Gastrocnemius medialis (tissue), 4 donors: ENCODE data around the gene PIP4K2A. TPM values are rescaled to one million over a fixed set of nuclear protein-coding genes. Genes with fewer than 3 reads are reported as not detected.

ENCODE experiments used
- ATAC-seq, 2 donors: fragments of 150-250 bp; one replicate each; pipeline ENCODE4 v1.9.1; 2016
- DNase-seq, 2 donors: peaks; one replicate each; pipeline ENCODE4 v3.0.0-alpha.2; 2019
- H3K27ac ChIP-seq, 4 donors: fragments of 200-600 bp; sonication (generic); 1 replicate in 1 of 4; 2 replicates in 3 of 4; pipeline ENCODE4 v1.5.1; 2016 to 2018; ENCODE audit warnings: mild to moderate bottlenecking in 2 of 4, moderate library complexity in 1 of 4
- H3K27me3 ChIP-seq, 3 donors: fragments of 200-600 bp; sonication (generic) in 2 of 3; 1 replicate in 1 of 3; 2 replicates in 2 of 3; pipeline versions ENCODE4 v1.5.1 to v1.6.0; 2016 to 2019; ENCODE audit warnings: mild to moderate bottlenecking in 1 of 3, moderate library complexity in 1 of 3
- H3K36me3 ChIP-seq, 2 donors: fragments of 200-600 bp; sonication (generic) in 1 of 2; one replicate each; pipeline ENCODE4 v1.5.1; 2017 to 2018
- H3K4me1 ChIP-seq, 2 donors: fragments of 200-600 bp; sonication (generic) in 1 of 2; one replicate each; pipeline ENCODE4 v1.5.1; 2016 to 2017; ENCODE audit warnings: mild to moderate bottlenecking in 2 of 2
- H3K4me3 ChIP-seq, 4 donors: fragments of 200-600 bp; sonication (generic) in 3 of 4; 1 replicate in 1 of 4; 2 replicates in 3 of 4; pipeline ENCODE4 v1.5.1; 2016 to 2019; ENCODE audit warnings: mild to moderate bottlenecking in 2 of 4
- H3K9me3 ChIP-seq, 3 donors: fragments of 200-600 bp; sonication (generic) in 2 of 3; 1 replicate in 1 of 3; 2 replicates in 2 of 3; pipeline ENCODE4 v1.5.1; 2016 to 2019
- POLR2A ChIP-seq, 2 donors: fragments of 450-650 bp; IDR thresholded peaks; one replicate each; pipeline ENCODE4 v1.6.1; 2017; ENCODE audit warnings: antibody characterized with exemption in 2 of 2, mild to moderate bottlenecking in 2 of 2, moderate library complexity in 2 of 2
- in situ Hi-C, 4 donors: fragments of 200-750 bp; cut with MboI; loops; one replicate each; pipeline versions ENCODE4 v1.15.0 to v1.8.0; 2017; ENCODE audit warnings: low sequenced_read_pairs in 4 of 4
- intact Hi-C: fragments of 100-400 bp; cut with DNase I; formaldehyde crosslinking; loops from one replicate; pipeline ENCODE4 v1.15.1; 2023; ENCODE audit warnings: low total_unique reads
- total RNA-seq, 4 donors: library from RNA; depleted of rRNA; stranded (reverse); fragments of >200 nt; gene quantifications; one replicate each; pipeline versions ENCODE4 v1.1.0 to v1.2.3, GENCODE V29; 2016
- TF ChIP-seq, protein P1 (sequence below), 5 experiments: fragments of 450-650 bp in 3 of 5; fragments of 200-600 bp in 2 of 5; sonication (generic) in 2 of 5; IDR thresholded peaks in 4 of 5; conservative IDR thresholded peaks in 1 of 5; 1 replicate in 4 of 5; 2 replicates in 1 of 5; pipeline ENCODE4 v1.5.1; 2016 to 2019; ENCODE audit warnings: antibody characterized with exemption in 5 of 5, mild to moderate bottlenecking in 3 of 5, moderate library complexity in 3 of 5

The PIP4K2A gene
- total RNA-seq, 4 donors from 2014 or later = 3.9 to 7.5 (median 4.7) TPM

DNA sequence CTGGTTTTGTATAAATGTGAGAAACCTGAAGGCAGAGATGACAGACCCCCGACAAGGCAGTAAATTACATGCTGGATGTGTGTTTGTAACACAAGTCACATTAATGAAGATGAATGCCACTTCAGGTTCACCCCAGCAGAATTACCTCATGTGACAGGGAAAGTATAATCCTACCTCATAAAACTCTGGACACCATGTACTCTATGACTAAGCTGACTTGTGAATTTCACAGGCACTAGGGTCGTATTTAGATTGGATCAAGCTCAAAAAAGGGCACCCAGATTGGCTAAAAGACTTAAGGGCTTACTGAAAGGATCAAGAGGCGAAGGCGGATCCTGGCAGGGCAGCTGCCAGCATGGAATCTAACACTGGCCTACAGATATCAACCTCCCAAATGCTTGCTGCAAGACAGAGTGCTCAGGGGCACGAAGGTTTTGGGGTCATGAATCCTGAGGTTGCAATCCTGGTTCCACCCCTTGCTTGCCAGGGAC lies 161.4 kb downstream of the PIP4K2A start:
- intact Hi-C loops = loop anchor here (5.0 to 10.0 kb wide), 6 partner anchors 116 to 852 kb away; partner anchors contain the start of genes BMI1 and MSRB2
- H3K27ac ChIP-seq = peak overlapping the region; percentile 75 to 87 (median 80)
- ATAC-seq = peak; percentile 84 to 85
- TF ChIP-seq, protein P1, sequence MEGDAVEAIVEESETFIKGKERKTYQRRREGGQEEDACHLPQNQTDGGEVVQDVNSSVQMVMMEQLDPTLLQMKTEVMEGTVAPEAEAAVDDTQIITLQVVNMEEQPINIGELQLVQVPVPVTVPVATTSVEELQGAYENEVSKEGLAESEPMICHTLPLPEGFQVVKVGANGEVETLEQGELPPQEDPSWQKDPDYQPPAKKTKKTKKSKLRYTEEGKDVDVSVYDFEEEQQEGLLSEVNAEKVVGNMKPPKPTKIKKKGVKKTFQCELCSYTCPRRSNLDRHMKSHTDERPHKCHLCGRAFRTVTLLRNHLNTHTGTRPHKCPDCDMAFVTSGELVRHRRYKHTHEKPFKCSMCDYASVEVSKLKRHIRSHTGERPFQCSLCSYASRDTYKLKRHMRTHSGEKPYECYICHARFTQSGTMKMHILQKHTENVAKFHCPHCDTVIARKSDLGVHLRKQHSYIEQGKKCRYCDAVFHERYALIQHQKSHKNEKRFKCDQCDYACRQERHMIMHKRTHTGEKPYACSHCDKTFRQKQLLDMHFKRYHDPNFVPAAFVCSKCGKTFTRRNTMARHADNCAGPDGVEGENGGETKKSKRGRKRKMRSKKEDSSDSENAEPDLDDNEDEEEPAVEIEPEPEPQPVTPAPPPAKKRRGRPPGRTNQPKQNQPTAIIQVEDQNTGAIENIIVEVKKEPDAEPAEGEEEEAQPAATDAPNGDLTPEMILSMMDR (IDR thresholded peaks at IDR 0.05 in 4 of 5, conservative IDR thresholded peaks at IDR 0.05 in 1 of 5) = no peak
- TF ChIP-seq POLR2A (IDR thresholded peaks at IDR 0.05) = peak in 1 of 2 donors; percentile 12
- no peaks in the 10 kb centered on the region for H3K36me3 ChIP-seq
- no peaks in the 10 kb centered on the region for H3K9me3 ChIP-seq
- no peak overlapping the region for H3K4me3 ChIP-seq
- no peaks in the 10 kb centered on the region for H3K27me3 ChIP-seq
- DNase-seq = peak; percentile 59 to 87
- peaks cover 38 to 50% of the 10 kb centered on the region in 2 donors for H3K4me1 ChIP-seq
- in situ Hi-C loops = loop anchor here in 3 of 4 donors (10.0 to 25.0 kb wide), 3 partner anchors 432 to 566 kb away; no protein-coding TSS in a partner anchor

DNA sequence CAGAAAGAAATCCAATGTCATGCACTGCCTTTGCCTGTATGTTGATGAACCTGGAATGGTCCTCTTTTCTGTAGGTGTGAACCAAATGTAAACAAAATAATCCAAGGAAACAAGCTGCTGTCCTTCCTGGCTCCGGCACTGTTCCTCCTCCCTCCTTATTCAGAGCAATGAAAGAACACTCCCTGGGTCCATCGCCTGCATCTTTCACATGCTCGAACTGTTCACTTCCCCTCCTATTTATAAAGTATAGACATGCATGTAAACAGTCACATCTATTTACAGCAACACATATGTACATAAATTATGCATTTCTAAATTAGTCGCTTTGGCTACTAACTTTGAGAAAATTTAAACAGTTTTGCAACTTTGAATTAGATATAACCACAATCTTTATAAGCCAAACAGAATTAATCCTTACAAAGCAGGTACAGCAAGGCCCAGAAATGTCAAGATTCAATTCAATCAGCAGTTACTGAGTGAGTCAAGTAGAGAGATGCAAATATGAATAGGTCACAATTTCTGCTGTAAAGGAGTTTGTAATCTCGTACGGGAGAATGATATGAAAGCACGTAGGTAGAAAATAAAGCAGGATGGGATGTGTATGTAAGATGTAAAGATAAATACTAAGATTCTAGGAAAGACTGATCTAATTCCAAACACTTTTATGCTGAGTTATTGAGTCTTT lies 162.6 kb downstream of the PIP4K2A start:
- intact Hi-C loops = loop anchor here (5.0 to 10.0 kb wide), 6 partner anchors 115 to 853 kb away; partner anchors contain the start of genes BMI1 and MSRB2
- H3K36me3 ChIP-seq = no peaks in the 10 kb centered on the region
- H3K27ac ChIP-seq = peak overlapping the region; percentile 75 to 87 (median 80)
- H3K27me3 ChIP-seq = no peaks in the 10 kb centered on the region
- peak in 1 of 2 donors; percentile 45 for ATAC-seq
- peaks cover 38 to 41% of the 10 kb centered on the region in 2 donors for H3K4me1 ChIP-seq
- H3K4me3 ChIP-seq = no peak overlapping the region
- DNase-seq = no peak
- no peaks in the 10 kb centered on the region for H3K9me3 ChIP-seq
- TF ChIP-seq, protein P1 (IDR thresholded peaks at IDR 0.05 in 4 of 5, conservative IDR thresholded peaks at IDR 0.05 in 1 of 5) = no peak
- in situ Hi-C loops = loop anchor here in 3 of 4 donors (10.0 to 25.0 kb wide), 3 partner anchors 433 to 565 kb away; no protein-coding TSS in a partner anchor

DNA sequence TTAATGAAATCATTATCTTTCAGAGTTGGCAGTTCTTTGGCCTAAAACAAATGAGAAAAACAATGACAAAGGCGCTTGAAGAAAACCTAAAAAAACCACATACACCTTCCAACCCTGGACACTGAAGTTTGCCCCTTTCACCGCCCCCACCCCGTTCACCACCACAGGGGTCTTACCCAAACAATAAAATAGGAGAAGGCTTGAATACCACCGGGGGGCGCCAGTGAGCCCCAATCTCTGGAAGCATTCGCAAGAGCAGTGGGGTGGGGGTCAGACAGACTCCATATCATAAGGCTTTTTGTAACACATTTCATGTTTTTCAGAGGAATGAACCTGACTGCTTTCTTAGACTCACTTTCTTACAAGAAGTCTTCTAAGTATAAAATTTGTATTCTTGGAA lies 163.6 kb downstream of the PIP4K2A start:
- intact Hi-C loops (loop anchor here (5.0 to 10.0 kb wide), 6 partner anchors 113 to 854 kb away; partner anchors contain the start of genes BMI1 and MSRB2), in situ Hi-C loops (loop anchor here in 3 of 4 donors (10.0 to 25.0 kb wide), 3 partner anchors 434 to 563 kb away; no protein-coding TSS in a partner anchor)
- ATAC-seq (no peak), DNase-seq (peak in 1 of 2 donors; percentile 34)
- TF ChIP-seq, protein P1 (IDR thresholded peaks at IDR 0.05 in 4 of 5, conservative IDR thresholded peaks at IDR 0.05 in 1 of 5) = peak; percentile 29 to 54 (median 47)
- no peak for TF ChIP-seq POLR2A (IDR thresholded peaks at IDR 0.05)
- no peaks in the 10 kb centered on the region for H3K9me3 ChIP-seq
- H3K4me3 ChIP-seq = no peak overlapping the region
- H3K27me3 ChIP-seq = no peaks in the 10 kb centered on the region
- H3K36me3 ChIP-seq = no peaks in the 10 kb centered on the region
- H3K27ac ChIP-seq = peak overlapping the region in 2 of 4 donors; percentile 76 to 83
- peaks cover 33 to 35% of the 10 kb centered on the region in 2 donors for H3K4me1 ChIP-seq

DNA sequence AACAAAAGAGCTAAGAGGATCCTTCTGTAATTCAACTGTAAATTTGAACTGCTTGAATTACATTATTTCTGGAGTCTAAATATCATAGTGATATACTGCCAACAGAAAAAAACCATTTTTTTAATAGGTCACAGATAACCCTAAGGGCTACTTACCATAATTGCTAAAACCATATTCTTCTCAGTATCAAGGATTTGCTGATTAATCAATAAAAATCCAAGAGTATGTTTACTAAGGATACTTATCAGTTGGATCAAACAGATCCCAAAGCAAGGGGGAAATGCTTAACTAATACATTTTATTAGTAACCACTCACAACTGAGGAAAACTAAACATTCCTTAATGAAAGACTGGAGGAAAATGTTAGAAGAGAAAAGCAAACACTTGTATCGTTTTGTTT lies 166.0 kb downstream of the PIP4K2A start:
- in situ Hi-C loops = no loop called here
- intact Hi-C loops = no loop called here
- H3K27me3 ChIP-seq = no peaks in the 10 kb centered on the region
- DNase-seq (no peak), ATAC-seq (no peak)
- no peaks in the 10 kb centered on the region for H3K36me3 ChIP-seq
- no peaks in the 10 kb centered on the region for H3K9me3 ChIP-seq
- peaks cover 11 to 16% of the 10 kb centered on the region in 2 donors for H3K4me1 ChIP-seq
- TF ChIP-seq POLR2A (IDR thresholded peaks at IDR 0.05) = no peak
- TF ChIP-seq, protein P1 (IDR thresholded peaks at IDR 0.05 in 4 of 5, conservative IDR thresholded peaks at IDR 0.05 in 1 of 5) = no peak
- no peak overlapping the region for H3K4me3 ChIP-seq
- no peak overlapping the region for H3K27ac ChIP-seq
